LoVo (cell line): ENCODE results near the gene IL22.

Source experiments
- DNase-seq: peaks from one replicate; pipeline ENCODE4 v3.0.0-alpha.2; 2016; ENCODE audit warnings: low spot score

Gene IL22, protein sequence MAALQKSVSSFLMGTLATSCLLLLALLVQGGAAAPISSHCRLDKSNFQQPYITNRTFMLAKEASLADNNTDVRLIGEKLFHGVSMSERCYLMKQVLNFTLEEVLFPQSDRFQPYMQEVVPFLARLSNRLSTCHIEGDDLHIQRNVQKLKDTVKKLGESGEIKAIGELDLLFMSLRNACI

GRCh38 chr12:68253504-68253903, at the start of gene IL22:
TSS of gene IL22 (minus strand) at chr12:68253604. CDS start at chr12:68253448, 156 bp downstream.
- no peak for DNase-seq

DNA sequence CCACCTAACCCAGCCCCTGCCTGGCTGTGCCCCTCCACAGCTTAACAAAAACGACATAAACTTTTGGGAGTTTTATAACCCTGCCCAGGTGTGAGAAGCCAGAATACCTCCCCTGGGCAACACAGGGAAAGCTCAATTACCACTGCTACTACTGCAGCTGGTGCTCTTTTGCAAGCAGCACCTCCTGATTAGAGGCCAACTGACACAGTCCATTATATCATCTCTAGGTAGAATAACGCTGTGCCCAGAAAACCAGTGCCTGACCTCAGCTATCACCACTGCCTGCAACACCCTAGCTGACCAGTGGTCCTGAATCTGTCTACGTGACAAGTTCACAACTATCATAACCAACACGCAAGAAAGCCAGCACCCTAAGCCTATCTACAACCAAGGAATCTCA, 44.5 kb upstream of the IL22 start:
- no peak for DNase-seq

- DNase-seq = no peak
Observed at GRCh38 chr12:68294251-68294650, 40.8 kb upstream of the IL22 start.

- DNase-seq = no peak
Observed at GRCh38 chr12:68293347-68293746, 39.9 kb upstream of the IL22 start.

DNA sequence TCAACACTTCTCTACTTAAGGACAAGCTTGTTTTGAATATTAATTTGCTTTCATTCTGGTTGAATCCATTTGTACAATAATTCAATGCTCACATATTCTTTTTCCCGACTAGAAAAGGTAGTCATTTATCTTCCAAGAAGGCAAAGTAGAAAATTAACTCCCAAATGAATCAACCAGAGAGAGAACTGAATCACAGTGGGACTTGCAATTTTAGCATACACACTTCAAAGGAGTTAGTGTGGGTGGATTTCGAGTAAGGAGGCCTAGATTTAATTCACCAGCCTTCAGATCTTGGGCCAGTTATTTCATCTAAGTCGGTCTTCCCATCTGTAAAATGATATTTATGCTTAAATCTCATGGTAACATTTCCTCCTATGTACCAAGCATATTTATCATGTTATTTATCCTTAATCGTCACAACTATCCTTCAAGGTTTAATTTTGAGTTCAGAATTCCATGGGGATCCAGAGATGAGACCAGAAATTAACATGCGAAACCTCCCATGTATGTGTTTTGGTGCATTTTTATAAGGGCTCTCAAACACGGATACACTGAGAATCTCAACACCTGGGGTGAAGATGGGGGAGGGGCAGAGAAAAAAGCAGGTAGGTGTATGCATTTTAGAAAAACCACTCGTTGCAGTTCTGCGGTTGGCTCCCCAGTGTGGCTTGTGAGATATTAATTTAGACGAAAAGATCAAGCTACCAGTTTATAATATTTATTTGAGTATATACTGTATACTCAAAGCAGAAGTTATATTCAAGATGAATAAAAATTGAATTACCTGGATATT, 38.9 kb upstream of the IL22 start:
- DNase-seq = no peak

GRCh38 chr12:68291396-68292036, 38.1 kb upstream of the IL22 start:
- DNase-seq = no peak

- DNase-seq = no peak
Observed at GRCh38 chr12:68290126-68290525, 36.7 kb upstream of the IL22 start.

DNA sequence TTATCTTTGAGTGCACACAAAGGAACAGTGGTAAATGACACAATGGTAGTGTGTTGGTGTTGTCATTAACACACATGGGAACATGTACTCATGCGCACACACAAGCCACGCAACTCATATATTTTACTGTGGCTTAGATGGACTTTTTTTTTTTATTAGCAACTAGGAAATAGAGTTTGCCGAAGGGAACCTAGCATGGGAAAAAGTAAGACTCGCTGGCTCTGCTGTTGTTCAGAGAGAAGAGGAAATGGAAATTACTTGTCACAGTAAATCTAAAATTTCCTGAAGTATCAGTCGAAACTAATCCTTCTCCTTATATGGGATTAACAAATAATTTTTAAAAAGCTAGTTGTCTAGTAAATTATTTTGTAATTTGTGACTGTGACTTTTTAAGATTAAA, 33.7 kb upstream of the IL22 start:
- no peak for DNase-seq

DNA sequence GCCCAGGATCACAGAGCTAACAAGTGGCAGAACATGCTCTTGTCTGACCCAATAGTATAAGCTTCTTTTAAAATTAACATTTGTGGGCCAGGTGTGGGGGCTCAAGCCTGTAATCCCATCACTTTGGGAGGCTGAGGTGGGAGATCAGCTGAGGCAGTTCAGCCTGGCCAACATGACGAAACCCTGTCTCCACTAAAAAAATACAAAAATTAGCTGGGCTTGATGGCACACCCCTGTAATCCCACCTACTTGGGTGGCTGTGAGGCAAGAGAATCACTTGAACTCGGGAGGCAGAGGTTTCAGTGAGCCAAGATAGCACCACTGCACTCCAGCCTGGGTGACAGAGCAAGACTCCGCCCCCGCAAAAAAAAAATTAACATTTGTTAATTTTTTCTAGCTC, 33.0 kb upstream of the IL22 start:
- DNase-seq = no peak

GRCh38 chr12:68285541-68285940, 32.1 kb upstream of the IL22 start:
- no peak for DNase-seq

DNA sequence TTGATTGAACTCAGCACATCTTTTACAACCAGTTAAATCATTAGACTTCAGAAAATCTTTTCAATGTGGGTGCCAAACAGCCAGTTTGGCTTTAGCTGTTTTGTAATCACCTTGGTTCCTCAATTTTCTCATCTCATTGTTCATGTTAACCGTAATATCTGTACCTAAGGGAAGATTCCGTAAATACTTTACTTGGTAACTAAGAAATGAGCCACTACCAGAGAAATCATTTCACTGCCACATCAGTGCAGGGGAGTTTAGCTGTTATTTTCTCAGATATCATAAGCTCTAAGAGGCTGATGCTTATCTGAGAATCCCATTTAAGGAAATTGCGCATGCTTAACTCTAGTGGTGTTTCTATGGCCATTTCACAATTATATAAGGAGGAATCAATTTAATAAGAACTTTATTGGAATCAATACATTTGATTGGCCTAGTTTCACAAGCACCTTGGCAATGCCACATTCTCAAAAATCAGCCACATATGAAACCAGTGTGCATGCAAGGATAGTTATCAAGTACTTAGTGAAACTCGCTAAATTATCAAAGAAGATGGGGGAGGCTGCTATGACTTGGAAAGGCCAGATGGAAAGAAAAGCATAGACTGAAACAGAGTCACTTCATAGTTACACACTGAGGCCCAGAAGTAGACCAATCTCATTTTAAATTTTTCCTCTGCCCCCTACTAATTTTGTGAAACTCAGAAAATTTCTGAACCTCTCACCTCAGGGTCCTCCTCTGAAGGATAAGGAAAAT, 28.1 kb upstream of the IL22 start:
- DNase-seq = no peak

DNA sequence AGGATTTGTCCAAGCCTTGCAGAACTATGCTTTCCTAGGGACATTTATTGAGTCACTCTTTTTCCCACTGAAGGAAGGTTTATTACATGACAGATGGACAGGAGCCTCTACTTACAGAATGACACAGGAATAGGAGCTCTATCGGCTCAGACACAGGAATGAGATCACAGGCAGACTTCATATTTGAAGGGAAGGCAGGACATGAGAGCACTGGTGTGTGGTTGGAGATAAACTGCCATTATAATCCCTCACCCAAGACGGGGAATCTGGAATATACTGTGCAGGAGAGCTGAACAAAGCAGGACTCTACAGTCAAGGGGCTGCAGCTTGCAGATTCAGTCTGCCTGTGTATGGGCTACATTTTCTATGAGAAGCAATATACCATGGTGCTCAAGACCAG, 26.8 kb upstream of the IL22 start:
- DNase-seq = no peak

DNA sequence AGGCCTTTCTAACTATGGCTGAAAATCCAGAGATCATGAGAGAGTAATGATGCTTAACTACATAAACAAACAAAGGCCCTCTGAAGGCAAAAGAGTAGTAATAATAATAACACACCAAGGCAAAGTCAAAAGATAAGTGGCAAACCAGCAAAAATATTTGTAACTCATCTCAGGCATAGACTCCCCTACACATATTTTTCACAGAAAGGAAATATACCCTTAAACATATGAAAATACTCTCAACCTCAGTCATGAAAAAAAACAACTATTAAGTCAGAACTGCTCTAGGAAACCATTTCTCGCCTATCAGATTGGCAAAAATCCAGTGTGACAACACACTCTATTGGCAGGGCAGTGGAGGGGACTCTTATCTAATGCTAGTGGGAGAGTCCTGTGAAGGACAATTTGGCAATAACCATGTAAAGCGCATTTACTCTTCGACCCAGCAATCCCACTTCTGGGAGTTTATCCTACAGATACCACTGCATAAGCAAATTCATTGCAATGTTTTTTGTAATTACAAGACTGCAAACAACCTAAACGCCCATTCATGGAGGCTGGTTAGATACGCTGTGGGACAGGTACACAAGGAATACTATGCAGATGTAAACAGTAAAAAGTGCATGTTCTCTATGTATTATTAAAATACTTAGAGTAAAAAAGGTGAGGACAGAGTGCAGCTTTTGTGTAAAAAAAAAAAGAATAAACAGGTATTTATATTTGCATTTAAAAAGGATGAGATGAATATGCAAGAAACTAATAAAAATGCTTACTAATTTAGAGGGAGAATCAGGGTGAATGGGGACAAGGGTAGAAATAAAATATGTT, 26.0 kb upstream of the IL22 start:
- DNase-seq = no peak

GRCh38 chr12:68276402-68276930, 23.1 kb upstream of the IL22 start:
- no peak for DNase-seq

GRCh38 chr12:68272732-68273131, 19.3 kb upstream of the IL22 start:
- DNase-seq = no peak

DNA sequence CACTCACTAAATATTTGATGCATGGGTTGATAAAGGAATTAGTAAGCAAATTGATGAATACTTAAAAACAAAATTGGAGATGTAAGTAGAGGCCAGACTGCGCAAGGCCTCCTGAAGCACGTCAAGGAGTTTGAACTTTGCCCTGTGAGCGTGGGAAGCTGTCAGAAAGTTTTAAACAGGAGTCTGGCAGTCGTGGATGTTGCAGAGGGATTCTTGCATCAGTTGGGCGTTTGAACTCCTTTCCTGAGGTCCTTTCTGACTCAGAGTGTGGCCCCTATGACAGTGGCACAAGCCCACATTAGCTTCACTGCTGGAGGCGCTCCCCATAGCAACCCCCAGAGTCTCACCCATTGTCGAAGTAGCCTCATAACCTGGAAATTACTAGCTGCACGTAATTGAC, 17.9 kb upstream of the IL22 start:
- no peak for DNase-seq

DNA sequence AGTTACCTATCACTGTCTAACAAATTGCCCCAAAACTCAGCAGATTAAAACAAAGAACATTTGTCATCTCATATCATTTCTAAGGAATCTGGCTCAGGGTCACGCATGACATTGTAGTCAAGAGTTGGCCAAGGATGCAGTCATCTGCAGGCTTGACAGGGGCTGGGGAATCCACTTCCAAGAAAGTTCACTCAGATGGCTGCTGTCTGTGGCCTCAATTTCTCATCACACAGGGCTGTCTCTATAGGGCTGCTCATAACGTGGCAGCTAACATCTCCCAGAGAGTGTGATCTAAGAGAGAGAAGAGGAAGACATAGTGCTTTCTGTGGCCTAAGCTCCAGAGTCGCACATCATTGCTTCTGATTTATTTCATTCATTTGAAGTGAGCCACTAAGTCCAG, 17.0 kb upstream of the IL22 start:
- no peak for DNase-seq

DNA sequence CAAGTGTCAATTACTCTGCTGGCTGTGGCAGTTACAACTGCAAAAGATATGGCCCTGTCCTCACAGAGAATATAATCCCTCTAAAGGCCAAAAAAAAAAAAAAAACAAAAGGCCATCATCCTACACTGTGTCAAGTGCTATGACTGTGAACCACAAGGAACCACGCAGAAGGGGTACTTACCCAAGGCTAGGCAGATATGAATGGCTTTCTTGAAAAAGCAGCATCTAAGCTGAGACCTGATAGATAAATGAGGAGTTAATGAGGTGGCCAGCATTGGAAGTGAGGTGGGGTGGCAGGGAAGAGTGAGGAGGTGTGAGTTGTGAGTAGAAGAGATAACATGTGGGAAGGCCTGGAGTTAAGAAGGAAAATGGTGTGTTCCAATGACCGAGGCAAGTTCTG, 16.4 kb upstream of the IL22 start:
- no peak for DNase-seq

- DNase-seq = no peak
Observed at GRCh38 chr12:68268967-68269366, 15.6 kb upstream of the IL22 start.

DNA sequence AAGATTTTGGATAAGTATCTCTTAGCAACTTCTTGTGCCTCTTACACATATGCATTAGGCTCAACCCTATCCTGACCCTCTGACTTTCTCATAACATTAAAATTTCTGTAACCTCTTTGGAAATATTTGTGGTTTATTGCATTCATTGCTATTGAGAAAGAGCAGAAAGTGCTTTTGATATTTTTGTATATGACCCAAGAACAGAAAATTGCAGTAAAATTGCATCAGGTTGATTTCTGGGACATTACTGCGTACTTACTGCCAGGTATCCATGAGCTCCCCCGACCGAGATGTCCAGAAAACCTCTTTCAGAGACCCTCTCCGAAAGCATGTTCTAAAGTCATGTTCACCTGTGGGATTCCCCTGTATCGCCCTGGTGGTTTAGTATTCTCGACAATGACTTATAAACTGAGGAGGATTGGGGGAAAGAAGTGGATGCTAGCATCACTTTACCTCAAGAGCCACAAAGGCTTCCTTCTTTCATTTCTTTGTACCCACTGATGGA, 14.5 kb upstream of the IL22 start:
- no peak for DNase-seq

- DNase-seq = no peak
Observed at GRCh38 chr12:68264857-68265256, 11.5 kb upstream of the IL22 start.
